Activated CD4-positive, alpha-beta T cell treated with anti-CD3 and anti-CD28 coated beads, Interleukin-2, amount 50 U/mL, for 16 hours (primary cell): ENCODE data around the gene ACOT13.
"Not testable (repeated sequence)": the region's sequence is repeated elsewhere in the genome, so short reads cannot be mapped to it uniquely, and the experiment has no call there.

ENCODE experiments used
- DNase-seq: peaks from one replicate; pipeline ENCODE4 v3.0.0-alpha.2; 2020

Gene ACOT13

GRCh38 chr6:24734166-24734565, 67.3 kb downstream of the ACOT13 start:
- DNase-seq = no peak

DNA sequence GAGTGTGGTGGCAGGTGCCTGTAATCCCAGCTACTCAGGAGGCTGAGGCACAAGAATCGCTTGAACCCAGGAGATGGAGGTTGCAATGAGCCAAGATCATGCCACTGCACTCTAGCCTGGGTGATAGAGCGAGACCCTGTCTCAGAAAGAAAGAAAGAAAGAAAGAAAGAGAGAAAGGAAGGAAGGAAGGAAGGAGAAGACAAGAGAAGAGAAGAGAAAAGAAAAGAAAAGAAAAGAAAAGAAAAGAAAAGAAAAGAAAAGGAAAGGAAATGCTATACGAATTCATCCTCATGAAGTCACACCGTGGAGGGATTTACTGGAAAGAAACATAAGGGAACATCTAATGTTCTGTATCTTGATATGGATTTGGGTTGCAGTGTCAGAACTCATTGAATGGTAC, 67.8 kb downstream of the ACOT13 start:
- not testable (repeated sequence) for DNase-seq

DNA sequence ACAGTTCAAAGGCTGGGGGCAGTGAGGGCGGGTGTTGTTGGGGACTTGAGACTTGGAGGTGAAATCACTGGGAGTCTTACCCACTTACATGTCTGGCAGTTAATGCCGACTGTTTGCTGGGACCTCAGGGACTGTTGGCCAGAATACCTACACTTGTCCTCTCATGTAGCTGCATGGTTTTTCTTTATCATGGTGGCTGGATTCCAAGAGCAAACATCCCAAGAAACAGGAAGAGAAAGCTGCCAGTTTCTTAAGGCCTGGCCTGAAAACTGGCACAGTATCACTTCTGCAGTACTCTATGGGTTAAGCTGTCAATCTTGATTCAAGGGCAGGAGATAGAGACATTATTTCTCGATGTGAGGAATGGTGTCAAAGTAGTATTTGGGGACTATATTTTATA, 71.9 kb downstream of the ACOT13 start:
- DNase-seq = no peak

- DNase-seq = no peak
Observed at GRCh38 chr6:24740861-24741260, 74.0 kb downstream of the ACOT13 start.

GRCh38 chr6:24742216-24742738, 75.4 kb downstream of the ACOT13 start:
- DNase-seq = no peak

- DNase-seq = peak; percentile 88
Observed at GRCh38 chr6:24743265-24743943, 76.5 kb downstream of the ACOT13 start.

DNA sequence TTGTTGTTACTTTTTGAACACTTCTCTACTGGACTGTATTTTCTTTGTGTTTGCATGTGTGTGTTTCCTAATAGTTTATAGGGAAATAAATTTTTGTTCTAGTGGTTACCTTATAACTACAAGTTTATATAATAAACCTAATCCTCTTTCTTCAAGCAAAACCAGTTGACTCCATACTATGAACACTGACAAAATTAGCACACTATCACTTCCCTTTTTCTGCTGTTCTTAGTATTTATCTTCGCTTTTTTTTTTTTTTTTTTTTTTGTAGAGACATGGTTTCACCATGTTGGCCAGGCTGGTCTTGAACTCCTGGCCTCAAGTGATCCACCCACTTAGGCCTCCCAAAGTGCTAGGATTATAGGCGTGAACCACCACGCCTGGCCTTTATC, 77.1 kb downstream of the ACOT13 start:
- no peak for DNase-seq

DNA sequence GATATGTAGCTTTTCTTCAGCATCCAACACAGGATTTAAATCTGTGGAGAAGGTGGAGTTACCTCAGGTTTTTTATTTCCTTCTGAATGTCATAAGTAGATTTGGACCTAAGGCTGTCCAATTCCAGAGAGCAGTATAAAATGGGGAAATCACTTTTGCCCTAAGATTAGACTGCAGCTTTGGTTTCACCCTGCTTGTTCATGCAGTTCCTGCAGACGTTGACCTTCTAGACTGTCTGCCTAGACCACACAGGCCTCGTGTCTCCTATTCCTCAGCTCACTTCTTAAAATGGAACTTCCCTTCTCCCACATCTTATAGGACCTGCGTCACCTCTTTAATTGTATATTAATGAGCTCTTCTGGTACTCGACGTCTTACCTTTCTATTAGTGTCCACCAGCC, 78.0 kb downstream of the ACOT13 start:
- no peak for DNase-seq

GRCh38 chr6:24749297-24749696, 82.4 kb downstream of the ACOT13 start:
- DNase-seq = no peak

GRCh38 chr6:24750878-24751277, 84.0 kb downstream of the ACOT13 start:
- DNase-seq = not testable (repeated sequence)

DNA sequence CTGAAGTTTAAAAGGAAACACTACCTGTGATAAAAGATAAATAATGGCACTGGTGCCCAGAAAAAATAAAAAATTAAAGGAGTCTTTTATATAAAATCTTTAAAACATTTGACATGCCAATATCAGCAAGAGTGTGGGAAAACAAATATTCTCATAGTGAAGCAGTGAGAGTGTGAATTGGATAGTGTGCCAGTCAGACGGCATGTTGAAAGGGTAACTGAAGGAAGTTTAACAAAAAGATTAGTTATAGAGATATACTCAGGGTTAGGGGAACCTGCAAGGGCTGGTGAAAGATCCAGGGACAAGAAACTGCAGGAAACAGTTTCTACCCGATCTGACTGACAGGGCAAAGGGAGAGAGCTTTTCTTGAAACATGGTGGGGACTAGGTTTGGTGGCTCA, 85.6 kb downstream of the ACOT13 start:
- no peak for DNase-seq

DNA sequence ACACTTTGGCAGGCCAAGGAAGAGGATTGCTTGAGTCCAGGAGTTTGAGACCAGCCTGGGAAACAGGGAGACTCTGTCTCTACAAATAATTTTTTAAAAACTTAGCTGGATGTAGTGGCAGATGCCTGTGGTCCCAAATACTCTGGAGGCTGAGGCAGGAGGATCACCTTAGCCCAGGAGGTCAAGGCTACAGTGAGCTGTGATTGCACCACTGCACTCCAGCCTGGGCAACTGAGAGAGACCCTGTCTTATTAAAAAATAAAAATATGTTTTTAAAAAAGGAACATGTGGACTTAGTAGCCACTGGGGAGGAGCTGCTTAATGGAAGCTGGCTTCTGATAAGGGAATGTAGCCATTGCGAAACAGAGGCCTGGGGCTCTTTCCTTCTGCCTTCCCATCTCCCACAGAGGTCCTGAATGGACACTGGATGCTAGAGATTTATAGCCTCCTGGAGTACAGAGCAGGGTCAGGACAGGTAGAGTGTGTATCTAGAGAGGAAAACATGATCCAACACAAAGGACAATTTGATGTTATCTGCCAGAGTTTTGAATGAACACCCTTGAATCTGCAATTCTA, 86.1 kb downstream of the ACOT13 start:
- DNase-seq = no peak

DNA sequence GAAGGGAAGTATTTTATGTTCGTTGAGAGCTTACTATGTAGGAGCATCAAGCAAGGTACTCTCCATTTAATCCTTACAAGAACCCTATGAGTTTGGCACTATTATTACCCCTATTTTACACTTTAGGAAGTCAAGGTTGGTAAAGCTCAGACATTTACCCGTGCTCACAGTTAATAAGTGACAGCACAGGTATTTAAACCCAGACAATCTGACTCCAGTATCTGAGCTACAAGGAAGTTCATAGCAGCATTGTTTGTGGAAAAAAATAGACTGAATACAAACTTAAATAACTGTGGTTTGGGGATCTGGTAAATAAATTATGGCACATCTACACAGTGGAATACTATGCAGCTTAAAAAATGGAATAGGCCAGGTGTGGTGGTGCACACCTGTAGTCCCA, 86.7 kb downstream of the ACOT13 start:
- no peak for DNase-seq

- not testable (repeated sequence) for DNase-seq
Observed at GRCh38 chr6:24754378-24754777, 87.5 kb downstream of the ACOT13 start.
